Peyer's patch (tissue), 4 donors: ENCODE measurements around the gene PDE4D.
"Not testable (repeated sequence)": the region's sequence is repeated elsewhere in the genome, so short reads cannot be mapped to it uniquely, and the experiment has no call there.

Experiments used
- CTCF ChIP-seq, 6 experiments: fragments of 450-650 bp in 4 of 6; fragments of 200-600 bp in 2 of 6; sonication (generic) in 1 of 6; IDR thresholded peaks; one replicate each; pipeline ENCODE4 v1.5.1; 2017 to 2019; ENCODE audit warnings: antibody characterized with exemption in 6 of 6, mild to moderate bottlenecking in 3 of 6, moderate library complexity in 1 of 6
- POLR2A ChIP-seq, 2 donors: fragments of 450-650 bp; IDR thresholded peaks; one replicate each; pipeline ENCODE4 v1.5.1; 2017; ENCODE audit warnings: antibody characterized with exemption in 2 of 2, mild to moderate bottlenecking in 2 of 2, moderate library complexity in 2 of 2

GRCh38 chr5:59302509-59302908 is 591.0 kb downstream of the PDE4D start:
- TF ChIP-seq CTCF, POLR2A (IDR thresholded peaks at IDR 0.05): not testable (repeated sequence)
